Endothelial cell of umbilical vein (primary cell): Measurements from ENCODE around the gene TPST1. TPM values are rescaled to one million over a fixed set of nuclear protein-coding genes. Genes with fewer than 3 reads are reported as not detected.

Experiments used
- BruUV-seq: library from RNA; stranded (reverse); fragments of 400-500 nt; replicated peaks from 2 replicates; lab custom pipeline; 2021; lab: Mats Ljungman, UMichigan
- CTCF ChIA-PET: fragments of 300-600, 350-600 bp; sonication (Branson Sonifier 250); formaldehyde crosslinking; loops from one replicate; lab custom pipeline; 2021; ENCODE audit warnings: antibody characterized with exemption, inconsistent platforms; lab: Charles Lee
- POLR2A ChIA-PET: fragments of 300-600, 350-600 bp; sonication (Branson Sonifier 250); formaldehyde crosslinking; loops from one replicate; lab custom pipeline; 2021; ENCODE audit warnings: antibody characterized with exemption, inconsistent platforms; lab: Charles Lee
- DNase-seq: peaks from one replicate; pipeline ENCODE4 v3.0.0-alpha.2; 2011; ENCODE audit warnings: low read depth, low spot score
- FAIRE-seq: peaks from 2 replicates; lab custom pipeline; 2011; peaks lifted over from hg19 to GRCh38; lab: Jason Lieb, UNC
- H2AFZ ChIP-seq: 2 replicates; pipeline ENCODE4 v1.6.0; 2012; ENCODE audit warnings: low read depth, low read length, control low read depth, inconsistent platforms
- H3K27ac ChIP-seq: 2 replicates; pipeline ENCODE4 v1.5.1; 2011; ENCODE audit warnings: low read depth, mild to moderate bottlenecking, control low read depth, low read length, moderate library complexity; ENCODE audit not compliant: insufficient read depth
- H3K27me3 ChIP-seq, 2 experiments: 2 replicates each; pipeline versions ENCODE4 v1.6.0 to v1.6.1; 2011; ENCODE audit warnings: low read length in 2 of 2, mixed read lengths in 1 of 2; ENCODE audit not compliant: control insufficient read depth in 2 of 2, insufficient read depth in 2 of 2
- H3K36me3 ChIP-seq, 2 experiments: 2 replicates in 1 of 2; 3 replicates in 1 of 2; pipeline ENCODE4 v1.5.1; 2011; ENCODE audit warnings: low read length in 2 of 2, mild to moderate bottlenecking in 1 of 2, moderate library complexity in 1 of 2; ENCODE audit not compliant: control insufficient read depth in 2 of 2, insufficient read depth in 2 of 2; ENCODE audit errors: extremely low read depth in 1 of 2
- H3K4me1 ChIP-seq: 3 replicates; pipeline ENCODE4 v1.5.1; 2011; ENCODE audit warnings: mild to moderate bottlenecking, low read length; ENCODE audit not compliant: control insufficient read depth, insufficient read depth; ENCODE audit errors: extremely low read depth
- H3K4me2 ChIP-seq: 2 replicates; pipeline ENCODE4 v1.6.1; 2011; ENCODE audit warnings: low read length, control low read depth, mixed read lengths; ENCODE audit not compliant: insufficient read depth
- H3K4me3 ChIP-seq, 3 experiments: fragments of 200-600 bp in 1 of 3; sonication (generic), shearing (Covaris generic) in 1 of 3; replicated peaks in 1 of 3; 2 replicates each; pipeline ENCODE4 v1.5.1; 2011 to 2016; ENCODE audit warnings: control low read depth in 3 of 3, low read length in 3 of 3, mild to moderate bottlenecking in 2 of 3, inconsistent platforms in 1 of 3, low read depth in 1 of 3, moderate library complexity in 1 of 3; ENCODE audit not compliant: insufficient read depth in 1 of 3
- H3K79me2 ChIP-seq: 2 replicates; pipeline ENCODE4 v1.6.0; 2012; ENCODE audit warnings: low read length, inconsistent platforms; ENCODE audit not compliant: control insufficient read depth, insufficient read depth
- H3K9ac ChIP-seq: replicated peaks from 2 replicates; pipeline ENCODE3; 2011; ENCODE audit warnings: low read length, control low read depth; ENCODE audit not compliant: insufficient read depth; ENCODE audit errors: extremely low read depth
- H3K9me1 ChIP-seq: replicated peaks from 3 replicates; pipeline ENCODE4 v1.6.0; 2011; ENCODE audit warnings: mild to moderate bottlenecking, low read length; ENCODE audit not compliant: control insufficient read depth, insufficient read depth; ENCODE audit errors: extremely low read depth
- H3K9me3 ChIP-seq: replicated peaks from 2 replicates; pipeline ENCODE4 v1.5.1; 2012; ENCODE audit warnings: low read length, inconsistent platforms; ENCODE audit not compliant: control insufficient read depth, insufficient read depth
- H4K20me1 ChIP-seq: replicated peaks from 2 replicates; pipeline ENCODE3; 2011; ENCODE audit warnings: mild to moderate bottlenecking, low read length; ENCODE audit not compliant: control insufficient read depth, insufficient read depth; ENCODE audit errors: extremely low read depth
- EZH2 ChIP-seq: IDR thresholded peaks from 2 replicates; pipeline ENCODE4 v1.6.1; 2012; ENCODE audit warnings: borderline replicate concordance, low read depth, mild to moderate bottlenecking, moderate library complexity, low read length, inconsistent platforms; ENCODE audit not compliant: severe bottlenecking
- FOS ChIP-seq: IDR thresholded peaks from 2 replicates; pipeline ENCODE4 v1.6.1; 2011; ENCODE audit warnings: mild to moderate bottlenecking, low read length, moderate library complexity, borderline replicate concordance; ENCODE audit not compliant: insufficient read depth
- GATA2 ChIP-seq: IDR thresholded peaks from 2 replicates; pipeline ENCODE4 v1.7.0; 2011; ENCODE audit warnings: low read depth, mild to moderate bottlenecking, moderate library complexity, mixed read lengths, low read length; ENCODE audit not compliant: insufficient read length, insufficient read depth
- JUN ChIP-seq: IDR thresholded peaks from 2 replicates; pipeline ENCODE4 v1.6.1; 2011; ENCODE audit warnings: borderline replicate concordance, low read depth; ENCODE audit not compliant: insufficient read length, insufficient read depth
- MAX ChIP-seq: IDR thresholded peaks from 2 replicates; pipeline ENCODE4 v1.6.1; 2011; ENCODE audit not compliant: insufficient read depth, insufficient read length
- MYC ChIP-seq: IDR thresholded peaks from one replicate; pipeline ENCODE4 v1.6.1; 2011; ENCODE audit warnings: mild to moderate bottlenecking, low read depth, low read length
- POLR2A ChIP-seq: IDR thresholded peaks from 2 replicates; pipeline ENCODE4 v1.6.1; 2012; ENCODE audit warnings: low read depth, mild to moderate bottlenecking, control low read depth, low read length
- POLR2AphosphoS5 ChIP-seq: IDR thresholded peaks from 2 replicates; pipeline ENCODE4 v1.6.1; 2012; ENCODE audit warnings: low read depth, mild to moderate bottlenecking, control low read depth, low read length, moderate library complexity; ENCODE audit not compliant: insufficient read depth
- dilution Hi-C: fragments of 300-500 bp; cut with MboI; formaldehyde crosslinking; loops from one replicate; pipeline ENCODE4 v1.15.0; 2019; ENCODE audit warnings: low sequenced_read_pairs; ENCODE audit not compliant: extremely low pct_ligation_motif_present
- intact Hi-C: fragments of 100-400 bp; cut with micrococcal nuclease; formaldehyde crosslinking; loops from one replicate; pipeline ENCODE4 v1.10.0; 2022
- polyA plus RNA-seq, 4 experiments: library from polyadenylated mRNA; depleted of rRNA in 3 of 4; stranded (reverse) in 3 of 4; unstranded in 1 of 4; fragments of >200 nt; gene quantifications; 2 replicates each; pipeline versions ENCODE4 v1.2.1 to v1.2.3, GENCODE V29; 2011 to 2012; ENCODE audit warnings: missing spikeins in 1 of 4
- total RNA-seq: library from RNA; stranded (reverse); gene quantifications from 2 replicates; pipeline ENCODE4 v1.2.3, GENCODE V29; 2021
- TF ChIP-seq, protein P1 (sequence below), 2 donors: IDR thresholded peaks; 1 replicate in 1 of 2; 2 replicates in 1 of 2; pipeline ENCODE4 v1.5.1; 2011; ENCODE audit warnings: low read length in 2 of 2, mild to moderate bottlenecking in 2 of 2, moderate library complexity in 2 of 2, control low read depth in 1 of 2, inconsistent platforms in 1 of 2, low read depth in 1 of 2; ENCODE audit not compliant: insufficient read depth in 1 of 2; ENCODE audit errors: extremely low read depth in 1 of 2

Gene TPST1
- total and polyA plus RNA-seq, 2 donors (not counting 3 experiments of a cell fraction or from before 2014, with no cell fraction given): 18.7 to 21.0 TPM

DNA sequence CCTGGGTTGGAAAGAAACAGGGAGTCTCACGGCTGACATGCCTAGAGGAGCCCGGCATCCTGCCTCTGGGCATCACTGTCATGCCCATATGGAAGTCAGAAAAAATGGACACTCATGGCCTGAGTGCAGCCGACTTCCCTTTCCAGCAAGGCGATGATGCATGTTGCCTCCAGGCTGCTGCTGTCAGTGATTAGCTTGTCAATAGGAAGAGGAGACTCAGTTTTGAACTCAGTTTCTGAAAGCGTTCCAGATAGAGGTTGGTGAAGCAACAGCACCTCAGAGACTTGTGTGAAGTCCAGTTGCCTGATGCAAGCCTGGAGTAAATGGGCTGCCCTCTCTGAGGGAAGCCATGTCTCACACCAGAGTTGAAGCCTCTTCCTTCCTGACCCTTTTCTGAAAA lies 148.4 kb downstream of the TPST1 start:
- Histone ChIP-seq H3K9ac (no peak overlapping the region), H3K4me1 (no peaks in the 10 kb centered on the region), H3K36me3 (no peaks in the 10 kb centered on the region), H3K27ac (no peak overlapping the region), H3K4me2 (no peak overlapping the region), H3K79me2 (no peaks in the 10 kb centered on the region), H4K20me1 (no peaks in the 10 kb centered on the region), H3K9me1 (no peaks in the 10 kb centered on the region), H3K4me3 (no peak overlapping the region), H2AFZ (no peak overlapping the region), H3K9me3 (no peaks in the 10 kb centered on the region), H3K27me3 (no peaks in the 10 kb centered on the region)
- intact Hi-C loops (no loop called here), dilution Hi-C loops (no loop called here)
- TF ChIP-seq JUN (no peak), MYC (no peak), FOS (no peak), EZH2 (no peak), GATA2 (no peak), POLR2AphosphoS5 (no peak), MAX (no peak), POLR2A (no peak)
- TF ChIP-seq, protein P1, sequence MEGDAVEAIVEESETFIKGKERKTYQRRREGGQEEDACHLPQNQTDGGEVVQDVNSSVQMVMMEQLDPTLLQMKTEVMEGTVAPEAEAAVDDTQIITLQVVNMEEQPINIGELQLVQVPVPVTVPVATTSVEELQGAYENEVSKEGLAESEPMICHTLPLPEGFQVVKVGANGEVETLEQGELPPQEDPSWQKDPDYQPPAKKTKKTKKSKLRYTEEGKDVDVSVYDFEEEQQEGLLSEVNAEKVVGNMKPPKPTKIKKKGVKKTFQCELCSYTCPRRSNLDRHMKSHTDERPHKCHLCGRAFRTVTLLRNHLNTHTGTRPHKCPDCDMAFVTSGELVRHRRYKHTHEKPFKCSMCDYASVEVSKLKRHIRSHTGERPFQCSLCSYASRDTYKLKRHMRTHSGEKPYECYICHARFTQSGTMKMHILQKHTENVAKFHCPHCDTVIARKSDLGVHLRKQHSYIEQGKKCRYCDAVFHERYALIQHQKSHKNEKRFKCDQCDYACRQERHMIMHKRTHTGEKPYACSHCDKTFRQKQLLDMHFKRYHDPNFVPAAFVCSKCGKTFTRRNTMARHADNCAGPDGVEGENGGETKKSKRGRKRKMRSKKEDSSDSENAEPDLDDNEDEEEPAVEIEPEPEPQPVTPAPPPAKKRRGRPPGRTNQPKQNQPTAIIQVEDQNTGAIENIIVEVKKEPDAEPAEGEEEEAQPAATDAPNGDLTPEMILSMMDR (IDR thresholded peaks at IDR 0.05; ENCODE audit: extremely low read depth in 1 of 2, insufficient read depth in 1 of 2, low read depth in 1 of 2, low read length in 2 of 2): no peak
- POLR2A ChIA-PET: no interaction called here
- CTCF ChIA-PET: no interaction called here
- BruUV-seq: no TSS peak
- no peak for DNase-seq
- no peak for FAIRE-seq
